Epithelial cell of esophagus (primary cell): ENCODE data around the gene RELL2.
"Not testable (repeated sequence)": the region's sequence is repeated elsewhere in the genome, so short reads cannot be mapped to it uniquely, and the experiment has no call there.

ENCODE experiments used
- DNase-seq: peaks from one replicate; pipeline ENCODE4 v3.0.0; 2010; ENCODE audit warnings: low read depth
- H3K4me3 ChIP-seq: 2 replicates; pipeline ENCODE4 v1.5.1; 2011; ENCODE audit warnings: mild to moderate bottlenecking, low read length, control low read depth
- TF ChIP-seq, protein P1 (sequence below): IDR thresholded peaks from 2 replicates; pipeline ENCODE4 v1.5.1; 2011; ENCODE audit warnings: low read depth, mild to moderate bottlenecking, low read length, control low read depth, inconsistent platforms; ENCODE audit not compliant: insufficient read depth; ENCODE audit errors: missing control alignments

The RELL2 gene

DNA sequence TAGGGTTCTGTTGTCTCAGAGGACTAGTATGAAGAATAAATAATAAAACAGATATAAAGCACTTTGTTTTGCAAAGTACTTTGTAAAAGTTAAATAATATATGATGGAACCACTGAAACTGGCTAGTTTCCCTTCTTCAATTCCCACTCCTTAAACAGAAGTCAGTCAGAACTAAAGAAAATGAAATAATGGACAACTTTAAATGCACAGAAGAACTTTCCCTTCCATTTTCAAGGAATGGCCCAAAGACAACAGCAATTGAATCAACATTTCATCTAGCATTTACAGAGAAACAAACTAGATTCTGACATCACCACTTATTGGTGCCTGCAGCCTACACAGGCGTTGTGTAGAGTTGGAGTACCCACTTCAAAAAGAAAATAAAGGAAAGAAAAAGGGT is 34.2 kb upstream of the RELL2 start:
- DNase-seq = no peak
- TF ChIP-seq, protein P1, sequence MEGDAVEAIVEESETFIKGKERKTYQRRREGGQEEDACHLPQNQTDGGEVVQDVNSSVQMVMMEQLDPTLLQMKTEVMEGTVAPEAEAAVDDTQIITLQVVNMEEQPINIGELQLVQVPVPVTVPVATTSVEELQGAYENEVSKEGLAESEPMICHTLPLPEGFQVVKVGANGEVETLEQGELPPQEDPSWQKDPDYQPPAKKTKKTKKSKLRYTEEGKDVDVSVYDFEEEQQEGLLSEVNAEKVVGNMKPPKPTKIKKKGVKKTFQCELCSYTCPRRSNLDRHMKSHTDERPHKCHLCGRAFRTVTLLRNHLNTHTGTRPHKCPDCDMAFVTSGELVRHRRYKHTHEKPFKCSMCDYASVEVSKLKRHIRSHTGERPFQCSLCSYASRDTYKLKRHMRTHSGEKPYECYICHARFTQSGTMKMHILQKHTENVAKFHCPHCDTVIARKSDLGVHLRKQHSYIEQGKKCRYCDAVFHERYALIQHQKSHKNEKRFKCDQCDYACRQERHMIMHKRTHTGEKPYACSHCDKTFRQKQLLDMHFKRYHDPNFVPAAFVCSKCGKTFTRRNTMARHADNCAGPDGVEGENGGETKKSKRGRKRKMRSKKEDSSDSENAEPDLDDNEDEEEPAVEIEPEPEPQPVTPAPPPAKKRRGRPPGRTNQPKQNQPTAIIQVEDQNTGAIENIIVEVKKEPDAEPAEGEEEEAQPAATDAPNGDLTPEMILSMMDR = no peak
- no peak overlapping the region for H3K4me3 ChIP-seq

DNA sequence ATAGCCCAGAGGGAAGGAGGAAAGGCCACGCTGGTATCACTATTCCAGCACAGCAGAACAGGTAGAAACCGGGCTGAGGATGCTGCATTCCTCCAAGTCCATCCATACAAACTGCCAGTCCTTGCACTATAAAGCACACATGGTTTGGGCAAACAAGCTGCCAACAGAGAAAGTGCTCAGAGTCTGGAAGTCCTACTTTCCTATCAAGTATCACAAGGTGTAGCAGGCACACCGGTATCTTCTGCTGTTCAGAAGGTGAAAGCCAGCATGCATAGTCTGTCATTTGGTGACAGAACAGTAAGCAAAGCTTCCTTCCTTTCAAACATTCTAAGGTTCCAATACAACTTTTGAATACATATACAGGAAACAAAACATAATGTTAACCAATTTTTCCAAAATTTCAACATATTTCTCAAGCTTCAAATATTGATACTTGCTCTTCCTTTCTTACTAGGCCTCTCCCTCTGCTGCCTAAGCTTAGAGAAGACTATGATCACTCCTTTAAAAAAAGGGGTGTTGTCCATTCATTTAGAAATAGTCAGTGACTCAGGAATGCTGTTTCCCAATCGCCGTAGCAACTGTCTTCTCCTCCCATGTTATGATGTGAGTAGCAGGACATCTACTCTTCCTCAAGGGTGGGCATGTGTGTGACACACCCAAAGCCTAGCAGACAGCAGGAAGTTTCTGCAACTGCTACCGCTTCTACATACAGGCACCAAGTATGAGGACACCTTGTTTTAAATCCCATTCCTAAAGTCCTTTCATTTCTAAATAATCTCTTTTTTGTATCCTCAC is 32.7 kb upstream of the RELL2 start:
- TF ChIP-seq, protein P1 = no peak
- DNase-seq = peak; percentile 97
- no peak overlapping the region for H3K4me3 ChIP-seq

DNA sequence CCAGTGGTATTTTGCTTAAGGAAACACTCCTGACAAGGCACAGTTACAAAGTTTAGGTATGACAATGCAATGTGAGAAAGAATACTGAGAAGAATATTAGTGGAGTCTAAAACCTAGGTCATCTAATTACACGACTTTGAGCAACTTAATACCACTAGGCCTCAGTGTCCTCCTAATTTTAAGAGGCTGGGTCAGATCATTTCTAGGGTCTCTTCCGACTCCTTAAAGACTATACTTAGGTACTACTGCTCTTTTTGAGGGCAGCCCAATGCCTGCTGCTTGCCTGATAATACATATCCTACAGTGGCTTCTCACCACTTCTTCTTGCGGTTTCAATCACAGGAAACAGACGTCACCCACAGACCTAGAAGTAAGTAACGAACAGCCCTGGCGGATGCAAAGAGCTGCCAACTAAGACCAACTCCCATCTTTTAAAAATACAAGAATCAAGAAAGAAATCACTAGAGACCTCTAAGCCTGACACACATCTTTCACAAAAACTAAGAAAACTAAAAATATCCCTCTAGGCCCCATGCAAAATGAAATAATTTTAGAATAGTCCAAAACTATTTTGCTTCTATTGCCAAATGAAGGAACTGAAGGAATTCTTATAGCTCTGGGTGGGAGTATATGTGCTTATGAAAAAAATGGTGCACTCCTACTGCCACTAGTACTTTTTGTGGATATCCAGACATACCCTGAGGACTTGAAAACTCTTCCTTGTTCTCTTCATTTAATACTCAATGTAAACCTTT is 31.1 kb upstream of the RELL2 start:
- no peak overlapping the region for H3K4me3 ChIP-seq
- DNase-seq = peak; percentile 24
- TF ChIP-seq, protein P1 = no peak

DNA sequence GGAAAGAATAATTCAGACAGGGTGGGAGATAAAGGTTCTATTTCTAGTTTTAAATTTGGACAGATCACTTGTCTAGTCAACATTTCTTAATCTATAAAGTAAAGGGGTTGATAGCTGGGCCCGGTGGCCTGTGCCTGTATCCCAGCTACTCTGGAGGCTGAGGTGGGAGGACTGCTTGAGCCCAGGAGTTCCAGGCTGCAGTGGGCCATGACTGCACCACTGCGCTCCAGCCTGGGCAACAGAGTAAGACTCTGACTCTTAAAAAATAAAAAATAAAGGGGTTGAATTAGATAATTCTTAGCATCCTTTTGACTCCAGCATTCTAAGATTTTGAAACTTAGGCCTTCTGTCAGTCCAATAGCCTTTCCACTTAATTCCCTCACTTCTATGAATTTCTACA is 28.8 kb upstream of the RELL2 start:
- H3K4me3 ChIP-seq = no peak overlapping the region
- no peak for DNase-seq
- TF ChIP-seq, protein P1 = no peak

DNA sequence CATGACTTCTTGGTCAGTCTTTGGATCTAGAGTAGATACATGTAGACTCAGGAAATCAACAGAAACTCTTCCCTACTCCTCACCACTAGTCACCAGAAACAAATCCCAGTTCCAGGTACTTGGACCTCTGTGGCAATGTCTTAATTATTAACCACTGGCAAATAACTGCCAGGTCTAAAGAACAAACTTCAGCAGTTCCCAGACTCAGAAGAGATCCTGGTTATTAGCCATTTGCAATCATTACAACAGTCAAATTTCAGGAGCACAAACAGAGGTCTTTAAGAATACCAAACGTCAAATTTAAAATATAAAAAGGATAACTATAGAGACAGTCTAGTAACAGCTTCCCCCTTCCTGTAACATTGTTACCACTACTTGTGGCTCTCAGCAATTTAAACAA is 28.2 kb upstream of the RELL2 start:
- DNase-seq = no peak
- no peak overlapping the region for H3K4me3 ChIP-seq
- TF ChIP-seq, protein P1 = no peak

DNA sequence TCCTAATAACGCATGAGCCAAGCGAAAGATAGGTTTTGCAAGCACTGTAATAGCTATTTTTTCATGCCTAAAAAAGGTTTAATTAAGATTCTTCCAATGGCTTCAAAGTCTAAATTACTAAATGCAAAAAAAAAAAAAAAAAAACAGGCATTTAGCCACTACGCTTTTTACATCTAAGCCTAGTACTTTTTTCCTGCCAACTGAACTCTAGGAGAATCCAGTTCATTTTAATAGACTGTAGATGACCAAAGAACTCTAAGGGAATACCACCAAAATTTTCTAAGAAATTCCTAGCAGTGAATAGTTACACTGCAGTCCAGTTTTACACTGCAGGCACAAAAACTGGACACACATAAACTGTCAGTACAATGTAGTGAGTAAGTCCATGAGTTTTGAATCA is 27.8 kb upstream of the RELL2 start:
- no peak overlapping the region for H3K4me3 ChIP-seq
- no peak for DNase-seq
- TF ChIP-seq, protein P1 = no peak

DNA sequence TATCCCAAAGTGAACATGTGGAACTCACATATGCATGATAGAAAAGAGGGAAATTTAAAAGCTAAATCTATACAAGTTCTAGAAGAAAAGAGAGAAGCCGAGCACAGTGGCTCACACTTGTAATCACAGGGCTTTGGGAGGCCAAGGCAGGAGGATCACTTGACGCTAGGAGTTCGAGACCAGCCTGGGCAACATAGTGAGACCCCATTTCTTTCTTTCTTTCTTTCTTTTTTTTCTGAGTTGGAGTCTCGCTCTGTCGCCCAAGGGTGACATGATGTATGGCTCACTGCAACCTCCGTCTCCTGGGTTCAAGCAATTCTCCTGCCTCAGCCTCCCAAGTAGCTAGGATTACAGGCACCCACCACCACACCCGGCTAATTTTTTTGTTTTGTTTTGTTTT is 26.9 kb upstream of the RELL2 start:
- not testable (repeated sequence) for DNase-seq, H3K4me3 ChIP-seq
